GM12878 (cell line): ENCODE measurements around the gene EP300.

Source experiments
- CTCF ChIP-seq, 3 experiments: IDR thresholded peaks in 2 of 3; conservative IDR thresholded peaks in 1 of 3; 2 replicates each; pipeline ENCODE4 v1.5.1; 2011; ENCODE audit warnings: low read depth in 3 of 3, low read length in 3 of 3, mild to moderate bottlenecking in 3 of 3, control low read depth in 2 of 3, moderate library complexity in 2 of 3, inconsistent platforms in 1 of 3, mixed read lengths in 1 of 3; ENCODE audit not compliant: control insufficient read depth in 2 of 3, insufficient read depth in 1 of 3; ENCODE audit errors: extremely low read depth in 1 of 3
- EP300 ChIP-seq, 2 experiments: fragments of 150-350 bp in 1 of 2; IDR thresholded peaks; 2 replicates each; pipeline ENCODE4 v1.6.1; 2011 to 2012; ENCODE audit warnings: low read depth in 2 of 2, low read length in 2 of 2, borderline replicate concordance in 1 of 2, improper control_type of control experiment in 1 of 2, inconsistent platforms in 1 of 2; ENCODE audit not compliant: control insufficient read depth in 1 of 2
- FOXM1 ChIP-seq: IDR thresholded peaks from 2 replicates; pipeline ENCODE4 v1.6.1; 2012; ENCODE audit warnings: low read depth, mild to moderate bottlenecking, inconsistent platforms, low read length, moderate library complexity
- IKZF1 ChIP-seq: fragments of 450-650 bp; conservative IDR thresholded peaks from 2 replicates; pipeline ENCODE4 v1.6.1; 2017; ENCODE audit warnings: antibody characterized with exemption, mild to moderate bottlenecking
- JUND ChIP-seq: IDR thresholded peaks from 2 replicates; pipeline ENCODE4 v1.6.1; 2012; ENCODE audit warnings: low read depth, mild to moderate bottlenecking, low read length, improper control_type of control experiment, moderate library complexity
- MAX ChIP-seq: IDR thresholded peaks from 2 replicates; pipeline ENCODE4 v1.6.1; 2012; ENCODE audit warnings: low read depth, low read length, improper control_type of control experiment
- POLR2A ChIP-seq: IDR thresholded peaks from 2 replicates; pipeline ENCODE4 v1.6.1; 2011; ENCODE audit warnings: low read depth, mild to moderate bottlenecking, low read length
- SMAD1 ChIP-seq: fragments of 450-650 bp; IDR thresholded peaks from 2 replicates; pipeline ENCODE4 v1.6.1; 2018; ENCODE audit warnings: mild to moderate bottlenecking, low read depth; ENCODE audit not compliant: partially characterized antibody
- SUZ12 ChIP-seq: fragments of 200-600 bp; sonication (generic); IDR thresholded peaks from one replicate; pipeline ENCODE4 v1.6.1; 2018; ENCODE audit warnings: antibody characterized with exemption, mild to moderate bottlenecking; ENCODE audit not compliant: unreplicated experiment

- TF ChIP-seq SUZ12 (no peak), CTCF (IDR thresholded peaks at IDR 0.05 in 2 of 3, conservative IDR thresholded peaks at IDR 0.05 in 1 of 3; ENCODE audit: control insufficient read depth in 2 of 3, extremely low read depth in 1 of 3, insufficient read depth in 1 of 3, low read depth in 3 of 3, low read length in 3 of 3) (no peak), IKZF1 (no peak), FOXM1 (no peak), SMAD1 (no peak), JUND (no peak), MAX (no peak), POLR2A (no peak), EP300 (IDR thresholded peaks at IDR 0.05; ENCODE audit: borderline replicate concordance in 1 of 2, control insufficient read depth in 1 of 2, low read depth in 2 of 2, low read length in 2 of 2) (no peak)
These were observed 134.6 kb downstream of the EP300 start for GRCh38 chr22:41226723-41227655.
